Hepatocyte (in vitro differentiated cells): ENCODE data around the gene PCBP3. TPM values are rescaled to one million over a fixed set of nuclear protein-coding genes. Genes with fewer than 3 reads are reported as not detected.
"Not testable (repeated sequence)": the region's sequence is repeated elsewhere in the genome, so short reads cannot be mapped to it uniquely, and the experiment has no call there.

Experiments
- DNase-seq: peaks from one replicate; pipeline ENCODE4 v3.0.0-alpha.2; 2016; ENCODE audit warnings: low spot score
- H2AFZ ChIP-seq: fragments of 200-600 bp; sonication (generic); 2 replicates; pipeline ENCODE4 v1.6.0; 2016; ENCODE audit warnings: antibody characterized with exemption, mild to moderate bottlenecking
- H3K27ac ChIP-seq: fragments of 200-600 bp; sonication (generic); 2 replicates; pipeline ENCODE4 v1.5.1; 2016; ENCODE audit warnings: mild to moderate bottlenecking
- H3K27me3 ChIP-seq: fragments of 200-600 bp; sonication (generic); 2 replicates; pipeline ENCODE4 v1.6.1; 2016
- H3K36me3 ChIP-seq: fragments of 200-600 bp; sonication (generic); replicated peaks from 2 replicates; pipeline ENCODE4 v1.5.1; 2016; ENCODE audit warnings: low read depth; ENCODE audit not compliant: insufficient read depth
- H3K4me1 ChIP-seq: fragments of 200-600 bp; sonication (generic); 2 replicates; pipeline ENCODE4 v1.5.1; 2016; ENCODE audit warnings: mild to moderate bottlenecking, moderate library complexity; ENCODE audit not compliant: insufficient read depth
- H3K4me2 ChIP-seq: fragments of 200-600 bp; sonication (generic); 2 replicates; pipeline ENCODE4 v1.6.0; 2016
- H3K4me3 ChIP-seq: fragments of 200-600 bp; sonication (generic); 2 replicates; pipeline ENCODE4 v1.5.1; 2016; ENCODE audit warnings: mild to moderate bottlenecking
- H3K79me2 ChIP-seq: fragments of 200-600 bp; sonication (generic); 2 replicates; pipeline ENCODE4 v1.6.0; 2017; ENCODE audit warnings: mild to moderate bottlenecking
- H3K9me2 ChIP-seq: fragments of 200-600 bp; sonication (generic); replicated peaks from 2 replicates; pipeline ENCODE4 v1.6.0; 2017; ENCODE audit warnings: mild to moderate bottlenecking; ENCODE audit not compliant: insufficient read depth
- H3K9me3 ChIP-seq: fragments of 200-600 bp; sonication (generic); 2 replicates; pipeline ENCODE4 v1.5.1; 2016; ENCODE audit warnings: low read depth, mild to moderate bottlenecking
- H4K20me1 ChIP-seq: fragments of 200-600 bp; sonication (generic); 2 replicates; pipeline ENCODE4 v1.6.0; 2016; ENCODE audit warnings: mild to moderate bottlenecking; ENCODE audit not compliant: insufficient read depth, poor library complexity, severe bottlenecking
- CTCF ChIP-seq: fragments of 200-600 bp; sonication (generic); IDR thresholded peaks from 2 replicates; pipeline ENCODE4 v1.5.1; 2016; ENCODE audit warnings: antibody characterized with exemption, mild to moderate bottlenecking; ENCODE audit not compliant: poor library complexity
- EZH2 ChIP-seq: fragments of 200-600 bp; sonication (generic); IDR thresholded peaks from 2 replicates; pipeline ENCODE4 v1.6.1; 2016; ENCODE audit warnings: antibody characterized with exemption, mild to moderate bottlenecking, borderline replicate concordance
- EZH2phosphoT487 ChIP-seq: fragments of 200-600 bp; sonication (generic); IDR thresholded peaks from one replicate; pipeline ENCODE4 v1.6.1; 2018; ENCODE audit warnings: antibody characterized with exemption, mild to moderate bottlenecking, low read depth, moderate library complexity; ENCODE audit not compliant: unreplicated experiment, severe bottlenecking
- WGBS: methylation state at CpG from one replicate; pipeline ENCODE4 v1.1.6; 2016; ENCODE audit warnings: low lambda C conversion rate; ENCODE audit errors: missing lambda C conversion rate; 5-methylcytosine and 5-hydroxymethylcytosine counted together
- polyA plus RNA-seq: library from polyadenylated mRNA; unstranded; fragments of >200 nt; fragmentation: Nextera tagmentation; extraction: Ambion mirVana; gene quantifications from 2 replicates; pipeline ENCODE4 v1.2.1, GENCODE V29; 2016
- total RNA-seq: library from RNA; depleted of rRNA; stranded (reverse); fragments of >200 nt; gene quantifications from 2 replicates; pipeline ENCODE4 v1.2.3, GENCODE V29; 2014

The PCBP3 gene
- total and polyA plus RNA-seq, 2 experiments from 2014 or later = 3.1 to 8.8 TPM

GRCh38 chr21:45895778-45896370 is 252.3 kb downstream of the PCBP3 start:
- no peaks in the 10 kb centered on the region for H3K9me3 ChIP-seq
- no peaks in the 10 kb centered on the region for H3K36me3 ChIP-seq
- H3K4me3 ChIP-seq = no peak overlapping the region
- 88% methylated on average over 16 of the region's 17 CpGs for WGBS
- TF ChIP-seq EZH2 (no peak), EZH2phosphoT487 (no peak), CTCF (no peak)
- no peaks in the 10 kb centered on the region for H3K27me3 ChIP-seq
- no peaks in the 10 kb centered on the region for H3K79me2 ChIP-seq
- H4K20me1 ChIP-seq = no peaks in the 10 kb centered on the region
- no peak for DNase-seq
- H3K4me1 ChIP-seq = peaks cover 7% of the 10 kb centered on the region
- no peaks in the 10 kb centered on the region for H3K9me2 ChIP-seq
- H3K27ac ChIP-seq = no peak overlapping the region
- H3K4me2 ChIP-seq = no peak overlapping the region
- no peak overlapping the region for H2AFZ ChIP-seq

GRCh38 chr21:45896431-45896830 is 252.9 kb downstream of the PCBP3 start:
- H3K79me2 ChIP-seq, H3K4me2 ChIP-seq, H3K36me3 ChIP-seq, DNase-seq, H3K27ac ChIP-seq, H3K9me3 ChIP-seq, H2AFZ ChIP-seq, H3K4me3 ChIP-seq, H3K4me1 ChIP-seq, H3K27me3 ChIP-seq, H4K20me1 ChIP-seq, H3K9me2 ChIP-seq: not testable (repeated sequence)
- WGBS = 91% methylated on average over 11 of the region's 18 CpGs

- H3K4me2 ChIP-seq = no peak overlapping the region
- WGBS = 94% methylated on average over 25 of the region's 25 CpGs
- no peak overlapping the region for H3K27ac ChIP-seq
- no peaks in the 10 kb centered on the region for H4K20me1 ChIP-seq
- H3K27me3 ChIP-seq = no peaks in the 10 kb centered on the region
- H3K9me3 ChIP-seq = no peaks in the 10 kb centered on the region
- no peak for DNase-seq
- H2AFZ ChIP-seq = no peak overlapping the region
- H3K79me2 ChIP-seq = no peaks in the 10 kb centered on the region
- TF ChIP-seq EZH2 (no peak), EZH2phosphoT487 (no peak), CTCF (no peak)
- H3K36me3 ChIP-seq = no peaks in the 10 kb centered on the region
- H3K4me1 ChIP-seq = peaks cover 5% of the 10 kb centered on the region
- no peaks in the 10 kb centered on the region for H3K9me2 ChIP-seq
- no peak overlapping the region for H3K4me3 ChIP-seq
Observed at GRCh38 chr21:45897191-45898027, 253.9 kb downstream of the PCBP3 start.

GRCh38 chr21:45898028-45898350 is 254.5 kb downstream of the PCBP3 start:
- Histone ChIP-seq H3K79me2 (no peaks in the 10 kb centered on the region), H3K27ac (no peak overlapping the region), H3K27me3 (no peaks in the 10 kb centered on the region), H3K9me2 (no peaks in the 10 kb centered on the region), H2AFZ (no peak overlapping the region), H3K4me3 (no peak overlapping the region), H3K36me3 (no peaks in the 10 kb centered on the region), H3K4me1 (peaks cover 5% of the 10 kb centered on the region), H4K20me1 (no peaks in the 10 kb centered on the region), H3K9me3 (no peaks in the 10 kb centered on the region), H3K4me2 (no peak overlapping the region)
- whole genome bisulfite sequencing = 82% methylated on average over 5 of the region's 8 CpGs
- TF ChIP-seq EZH2phosphoT487 = no peak
- no peak for TF ChIP-seq CTCF
- no peak for TF ChIP-seq EZH2
- DNase-seq = no peak
